Esophagus squamous epithelium (tissue), 5 donors: ENCODE measurements around the gene PAEP. TPM values are rescaled to one million over a fixed set of nuclear protein-coding genes. Genes with fewer than 3 reads are reported as not detected.

ENCODE experiments used
- DNase-seq: peaks from one replicate; lab custom pipeline; 2025; lab: John Stamatoyannopoulos, UW
- H3K27ac ChIP-seq, 4 donors: fragments of 200-600 bp; sonication (generic); one replicate each; pipeline ENCODE4 v1.5.1; 2016 to 2019; ENCODE audit warnings: mild to moderate bottlenecking in 1 of 4
- H3K27me3 ChIP-seq, 4 donors: fragments of 200-600 bp; sonication (generic); 1 replicate in 3 of 4; 2 replicates in 1 of 4; pipeline versions ENCODE4 v1.5.1 to v1.6.0; 2017 to 2021; ENCODE audit warnings: antibody characterized with exemption in 1 of 4
- H3K36me3 ChIP-seq, 3 donors: fragments of 200-600 bp; sonication (generic); one replicate each; pipeline ENCODE4 v1.5.1; 2016 to 2019
- H3K4me1 ChIP-seq, 3 donors: fragments of 200-600 bp; sonication (generic); one replicate each; pipeline ENCODE4 v1.5.1; 2017 to 2019
- H3K4me3 ChIP-seq, 4 donors: fragments of 200-600 bp; sonication (generic); 1 replicate in 3 of 4; 2 replicates in 1 of 4; pipeline ENCODE4 v1.5.1; 2016 to 2019; ENCODE audit warnings: mild to moderate bottlenecking in 2 of 4, moderate library complexity in 1 of 4
- H3K9me3 ChIP-seq, 3 donors: fragments of 200-600 bp; sonication (generic); one replicate each; pipeline ENCODE4 v1.5.1; 2016 to 2019
- CTCF ChIP-seq, 6 experiments: fragments of 450-650 bp in 4 of 6; fragments of 200-600 bp in 2 of 6; sonication (generic) in 2 of 6; IDR thresholded peaks; one replicate each; pipeline ENCODE4 v1.5.1; 2016 to 2019; ENCODE audit warnings: antibody characterized with exemption in 6 of 6, mild to moderate bottlenecking in 4 of 6, moderate library complexity in 4 of 6
- POLR2A ChIP-seq, 4 donors: fragments of 450-650 bp; IDR thresholded peaks; one replicate each; pipeline ENCODE4 v1.6.1; 2017; ENCODE audit warnings: antibody characterized with exemption in 4 of 4, mild to moderate bottlenecking in 4 of 4, moderate library complexity in 3 of 4
- WGBS, 2 donors: methylation state at CpG; one replicate each; pipeline ENCODE4 v1.1.5; 2018; 5-methylcytosine and 5-hydroxymethylcytosine counted together
- intact Hi-C: fragments of 100-400 bp; cut with DNase I; formaldehyde crosslinking; loops from one replicate; pipeline ENCODE4 v1.15.0; 2022
- total RNA-seq, 4 donors: library from RNA; depleted of rRNA; stranded (reverse); fragments of >200 nt; gene quantifications; one replicate each; pipeline ENCODE4 v1.1.0, GENCODE V29; 2016
- donor health status: DM: yes; HTN: yes; CAD: no.

The PAEP gene
- total RNA-seq, 4 donors from 2014 or later, result not detected

GRCh38 chr9:135550344-135550918, 11.1 kb upstream of the PAEP start:
- no peak for DNase-seq
- 43% methylated on average over 5 to 6 of the region's 17 CpGs for WGBS, 2 donors
- intact Hi-C loops, result no loop called here
- no peak for TF ChIP-seq POLR2A (IDR thresholded peaks at IDR 0.05)
- peaks cover 0 to 39% (median 0%) of the 10 kb centered on the region in 4 donors for H3K27me3 ChIP-seq
- no peak overlapping the region for H3K27ac ChIP-seq
- no peaks in the 10 kb centered on the region for H3K4me1 ChIP-seq
- H3K36me3 ChIP-seq, result no peaks in the 10 kb centered on the region
- H3K9me3 ChIP-seq, result no peaks in the 10 kb centered on the region
- no peak overlapping the region for H3K4me3 ChIP-seq

GRCh38 chr9:135551031-135551430, 10.5 kb upstream of the PAEP start:
- no peaks in the 10 kb centered on the region for H3K4me1 ChIP-seq
- H3K9me3 ChIP-seq, result no peaks in the 10 kb centered on the region
- intact Hi-C loops, result no loop called here
- WGBS, 2 donors, result 56 to 71% methylated on average over 4 to 10 of the region's 14 CpGs
- H3K4me3 ChIP-seq, result no peak overlapping the region
- no peak for DNase-seq
- TF ChIP-seq POLR2A (IDR thresholded peaks at IDR 0.05), result no peak
- H3K36me3 ChIP-seq, result no peaks in the 10 kb centered on the region
- peaks cover 0 to 39% (median 0%) of the 10 kb centered on the region in 4 donors for H3K27me3 ChIP-seq
- H3K27ac ChIP-seq, result no peak overlapping the region

GRCh38 chr9:135551456-135551855, 10.1 kb upstream of the PAEP start:
- H3K27me3 ChIP-seq, result peaks cover 0 to 39% (median 0%) of the 10 kb centered on the region in 4 donors
- H3K9me3 ChIP-seq, result no peaks in the 10 kb centered on the region
- H3K27ac ChIP-seq, result no peak overlapping the region
- no peaks in the 10 kb centered on the region for H3K36me3 ChIP-seq
- no peak overlapping the region for H3K4me3 ChIP-seq
- WGBS, 2 donors, result 80% methylated on average over 1 of the region's 13 CpGs; no CpG with 5 or more reads in 1 of the 2 donors
- TF ChIP-seq CTCF (IDR thresholded peaks at IDR 0.05), result no peak
- TF ChIP-seq POLR2A (IDR thresholded peaks at IDR 0.05), result no peak
- intact Hi-C loops, result no loop called here
- H3K4me1 ChIP-seq, result no peaks in the 10 kb centered on the region
- no peak for DNase-seq

- intact Hi-C loops, result no loop called here
- Histone ChIP-seq H3K4me1 (no peaks in the 10 kb centered on the region), H3K4me3 (no peak overlapping the region), H3K27me3 (peaks cover 0 to 37% (median 0%) of the 10 kb centered on the region in 4 donors), H3K36me3 (no peaks in the 10 kb centered on the region), H3K9me3 (no peaks in the 10 kb centered on the region), H3K27ac (no peak overlapping the region)
- no peak for TF ChIP-seq POLR2A (IDR thresholded peaks at IDR 0.05)
- no peak for TF ChIP-seq CTCF (IDR thresholded peaks at IDR 0.05)
- DNase-seq, result no peak
- WGBS, 2 donors, result 73 to 87% methylated on average over 3 to 14 of the region's 18 CpGs
Measured at GRCh38 chr9:135552021-135552697, 9.4 kb upstream of the PAEP start.

- Histone ChIP-seq H3K9me3 (no peaks in the 10 kb centered on the region), H3K4me1 (no peaks in the 10 kb centered on the region), H3K27ac (no peak overlapping the region), H3K27me3 (peaks cover 0 to 32% (median 0%) of the 10 kb centered on the region in 4 donors), H3K36me3 (no peaks in the 10 kb centered on the region), H3K4me3 (no peak overlapping the region)
- no peak for TF ChIP-seq CTCF (IDR thresholded peaks at IDR 0.05)
- TF ChIP-seq POLR2A (IDR thresholded peaks at IDR 0.05), result no peak
- 79 to 83% methylated on average over 8 to 10 of the region's 19 CpGs for WGBS, 2 donors
- DNase-seq, result no peak
- intact Hi-C loops, result no loop called here
Measured at GRCh38 chr9:135552698-135553171, 8.8 kb upstream of the PAEP start.

GRCh38 chr9:135554718-135555117, 6.8 kb upstream of the PAEP start:
- DNase-seq, result no peak
- Histone ChIP-seq H3K27ac (no peak overlapping the region), H3K4me1 (no peaks in the 10 kb centered on the region), H3K9me3 (no peaks in the 10 kb centered on the region), H3K4me3 (no peak overlapping the region), H3K27me3 (peaks cover 0 to 19% (median 0%) of the 10 kb centered on the region in 4 donors), H3K36me3 (no peaks in the 10 kb centered on the region)
- intact Hi-C loops, result no loop called here
- WGBS, 2 donors, result 58 to 77% methylated on average over 4 of the region's 4 CpGs
- TF ChIP-seq POLR2A (IDR thresholded peaks at IDR 0.05), result no peak
- no peak for TF ChIP-seq CTCF (IDR thresholded peaks at IDR 0.05)
